ENCODE results near the gene NUFIP2.

DNA sequence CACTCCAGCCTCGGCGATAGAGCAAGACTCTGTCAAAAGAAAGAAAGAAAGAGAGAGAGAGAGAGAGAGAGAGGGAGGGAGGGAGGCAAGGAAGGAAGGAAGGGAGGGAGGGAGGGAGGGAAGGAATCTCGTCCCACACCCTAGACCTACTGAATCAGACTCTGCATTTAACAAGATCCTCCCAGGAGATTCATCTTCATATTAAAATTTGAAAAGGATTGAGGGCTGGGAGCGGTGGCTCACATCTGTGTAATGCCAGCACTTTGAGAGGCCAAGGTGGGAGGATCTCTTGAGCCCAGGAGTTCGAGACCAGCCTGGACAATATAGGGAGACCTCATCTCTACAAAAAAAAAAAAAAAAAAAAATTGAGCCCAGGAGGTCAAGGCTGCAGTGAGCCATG lies 33.5 kb upstream of the NUFIP2 start:
- TF ChIP-seq EP300 (IDR thresholded peaks at IDR 0.05) (no peak), POLR2A (IDR thresholded peaks at IDR 0.05) (no peak)
